LNCAP (cell line): ENCODE results near the gene SYP.
A peak's percentile ranks its signal among the peaks of the same experiment; 100 is the strongest.

Experiments used
- CTCF ChIP-seq: fragments of 450-650 bp; IDR thresholded peaks from 2 replicates; pipeline ENCODE4 v1.5.1; 2017; ENCODE audit warnings: mild to moderate bottlenecking

Gene SYP

DNA sequence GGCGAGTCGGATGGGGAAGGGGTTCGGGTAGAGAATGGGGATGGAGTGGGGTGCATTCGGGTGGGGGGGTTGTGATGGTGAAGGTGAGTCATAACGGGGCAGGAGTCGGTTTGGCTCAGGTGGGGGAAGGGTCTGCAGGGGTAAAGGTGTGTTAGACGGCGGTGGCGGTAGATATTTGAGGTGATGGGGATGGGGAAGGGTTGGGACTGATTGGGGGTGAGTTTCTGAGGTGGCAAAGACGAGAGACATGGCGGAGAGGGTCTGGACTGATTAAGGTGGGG lies 738 bp downstream of the SYP start:
- no peak for TF ChIP-seq CTCF

GRCh38 chrX:49198540-49199314 lies 1.3 kb downstream of the SYP start:
- TF ChIP-seq CTCF = no peak

DNA sequence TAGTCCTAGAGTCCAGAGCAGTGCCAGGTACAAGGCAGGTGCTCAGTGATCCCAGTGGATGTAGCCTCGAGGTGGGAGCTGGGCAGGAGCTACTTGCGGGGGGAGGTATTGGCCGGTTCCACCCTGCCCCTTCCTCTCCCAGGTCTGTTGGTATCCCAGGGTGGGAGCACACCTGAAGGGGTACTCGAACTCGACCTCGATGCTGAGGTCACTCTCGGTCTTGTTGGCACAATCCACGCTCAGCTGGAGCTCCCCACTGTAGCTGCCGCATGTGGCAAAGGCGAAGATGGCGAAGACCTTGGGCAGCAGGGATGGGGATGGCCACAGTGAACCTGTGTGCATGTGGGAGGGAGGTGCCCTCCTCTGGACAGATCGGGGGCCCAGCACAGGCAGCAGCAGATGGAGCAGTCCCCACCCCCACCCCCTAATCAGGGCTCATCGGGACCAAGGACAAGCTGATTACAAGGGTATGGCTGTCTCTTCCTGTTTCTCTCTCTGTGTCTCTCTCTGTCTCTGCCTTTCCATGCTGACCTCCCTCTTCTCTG lies 2.4 kb downstream of the SYP start:
- no peak for TF ChIP-seq CTCF

DNA sequence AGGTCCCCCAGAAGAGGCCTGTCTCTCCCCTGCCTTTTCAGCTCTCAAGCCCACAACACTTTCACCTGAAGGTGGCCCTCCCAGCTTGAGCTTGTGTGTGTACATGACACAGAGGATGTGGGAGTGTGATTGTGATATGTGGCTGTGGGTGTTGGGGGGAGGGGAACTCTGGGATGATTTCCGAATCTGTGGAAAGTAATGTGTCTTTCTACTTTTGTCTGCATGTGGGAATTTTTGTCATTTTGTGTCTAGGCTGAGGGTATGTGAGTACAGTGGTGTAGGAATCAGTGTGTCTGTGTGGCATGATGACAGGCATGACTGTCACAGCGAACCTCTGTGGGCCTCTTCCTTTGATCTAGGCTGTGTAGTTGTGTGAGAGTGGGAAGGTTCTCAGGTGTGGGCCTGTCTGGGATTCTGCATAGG lies 6.4 kb downstream of the SYP start:
- TF ChIP-seq CTCF = no peak

DNA sequence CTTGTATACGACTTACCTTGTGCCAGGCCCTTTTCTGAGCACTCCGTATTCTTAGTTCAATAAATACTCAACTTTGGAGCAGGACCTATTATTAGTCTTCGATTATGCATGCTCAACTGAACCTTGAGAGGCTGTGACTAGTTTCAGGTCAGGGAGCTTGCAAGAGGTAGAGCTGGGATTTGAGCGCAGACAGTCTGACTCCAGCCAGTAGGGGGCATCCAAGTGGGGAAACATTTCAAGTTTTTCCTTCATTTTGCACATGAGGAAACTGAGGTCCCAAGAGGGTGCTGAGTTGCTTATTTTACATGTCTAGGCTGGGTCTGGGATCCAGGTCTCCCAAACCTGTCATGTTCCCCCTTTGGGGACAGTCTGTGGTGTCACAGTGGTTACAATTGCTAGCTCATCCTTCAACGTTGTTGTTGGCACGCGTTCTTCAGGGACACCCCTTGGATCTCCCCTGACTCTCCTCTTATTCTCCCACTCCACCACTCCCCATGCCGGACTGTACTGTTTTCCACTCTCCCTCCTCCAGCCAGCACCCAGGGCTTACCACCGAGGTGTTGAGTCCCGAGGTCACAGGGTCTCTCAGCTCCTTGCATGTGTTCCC lies 7.2 kb downstream of the SYP start:
- peak; percentile 53 for TF ChIP-seq CTCF

DNA sequence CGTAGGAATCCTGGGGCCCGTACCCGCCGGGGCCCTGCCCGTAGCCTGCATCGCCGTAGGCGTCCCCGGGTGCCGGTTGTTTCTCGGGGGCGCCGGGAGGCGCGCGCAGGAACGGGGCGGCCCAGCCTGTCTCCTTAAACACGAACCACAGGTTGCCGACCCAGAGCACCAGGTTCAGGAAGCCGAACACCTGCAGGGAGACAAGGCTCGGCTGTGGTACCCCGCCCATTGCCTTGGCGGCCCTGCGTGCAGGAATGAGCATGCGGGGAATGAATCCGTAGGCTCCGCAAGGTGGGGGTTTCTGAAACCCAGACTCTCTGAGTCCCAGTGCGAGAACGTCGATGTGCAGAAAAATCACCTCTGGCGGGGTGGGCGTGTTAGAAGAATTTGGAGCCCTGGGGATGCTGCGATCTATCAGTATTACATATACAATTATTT lies 8.4 kb downstream of the SYP start:
- TF ChIP-seq CTCF = no peak

DNA sequence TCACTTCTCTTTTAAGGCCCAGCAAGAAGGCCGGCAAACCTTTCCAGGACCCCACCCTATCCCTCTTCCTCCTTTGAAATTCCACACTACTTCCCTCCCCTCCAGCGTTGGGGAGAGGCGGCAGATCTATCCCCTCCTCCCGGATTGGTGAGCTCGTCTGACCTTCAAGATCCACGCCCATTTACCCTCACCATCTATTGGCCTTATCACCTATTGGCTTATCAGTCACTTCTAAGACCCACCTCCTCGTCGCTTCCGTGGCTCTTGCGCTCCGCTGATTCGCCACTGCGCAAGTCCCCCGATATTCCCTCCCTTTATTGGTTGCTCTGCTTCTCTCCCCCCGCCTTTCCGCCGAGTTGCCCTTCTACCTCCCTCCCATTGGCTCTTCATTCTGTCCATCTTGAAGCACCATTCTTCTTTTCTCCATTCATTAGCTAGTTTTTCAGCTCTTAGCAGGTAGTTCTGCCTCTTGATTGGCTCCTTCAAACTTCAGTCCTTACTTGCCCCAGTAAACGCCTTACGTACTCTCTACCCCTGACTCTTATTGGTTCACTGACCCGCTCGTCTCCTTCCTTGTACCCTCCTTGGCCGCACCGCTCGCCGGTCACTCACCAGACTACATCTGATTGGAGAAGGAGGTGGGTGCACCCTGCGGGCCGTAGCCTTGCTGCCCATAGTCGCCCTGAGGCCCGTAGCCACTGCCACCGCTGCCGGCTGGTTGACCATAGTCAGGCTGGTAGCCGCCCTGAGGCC lies 9.0 kb downstream of the SYP start:
- TF ChIP-seq CTCF = no peak
